HuH-7 (cell line): ENCODE results near the gene RRAGD.
"Not testable (repeated sequence)": the region's sequence is repeated elsewhere in the genome, so short reads cannot be mapped to it uniquely, and the experiment has no call there.

Experiments used
- DNase-seq: peaks from one replicate; pipeline ENCODE4 v3.0.0; 2011; ENCODE audit warnings: low spot score

Gene RRAGD

DNA sequence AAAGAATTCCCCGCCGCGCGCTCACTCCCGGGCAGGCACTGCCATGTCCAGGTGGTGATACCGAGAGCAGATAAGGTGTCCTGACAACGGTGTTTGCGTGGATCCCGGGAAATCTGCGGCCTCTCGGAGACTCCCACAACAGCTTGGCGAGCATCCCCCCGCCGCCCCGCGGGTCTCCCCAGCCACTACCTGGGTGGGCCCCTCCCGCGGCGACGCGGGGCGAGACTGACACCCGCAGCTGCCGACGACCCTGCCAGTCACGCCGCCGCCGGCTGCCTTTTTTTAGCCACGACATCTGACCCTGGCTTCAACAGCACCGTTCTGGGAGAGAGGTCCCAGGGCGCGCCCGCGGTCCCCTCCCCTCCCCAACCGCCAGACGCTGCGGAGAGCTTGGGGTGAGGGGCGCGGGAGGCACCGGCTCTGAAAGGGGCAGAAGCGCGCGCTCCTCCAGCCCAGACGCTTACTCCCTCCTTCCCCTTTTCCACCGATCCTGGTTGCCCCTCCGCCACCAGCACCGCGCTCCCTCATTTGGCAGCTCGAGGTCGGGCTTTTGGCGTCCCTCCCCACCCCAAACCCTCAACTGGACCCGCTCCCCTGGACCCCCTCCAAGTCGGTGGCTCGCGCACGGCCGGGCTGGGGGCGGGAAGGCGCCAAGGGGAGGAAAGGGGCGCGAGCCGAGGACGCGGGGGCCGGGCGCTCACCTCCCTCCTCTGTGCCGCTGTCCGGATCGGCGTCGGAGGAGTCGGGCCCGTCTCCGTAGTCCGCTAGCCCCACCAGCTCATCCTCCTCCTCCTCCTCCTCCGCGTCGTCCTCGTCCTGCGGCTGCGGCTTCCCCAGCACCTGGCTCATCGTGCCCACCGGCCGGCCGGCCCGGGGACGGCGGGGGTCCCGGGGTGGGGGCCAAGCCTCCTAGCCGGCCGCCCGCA is 665 bp downstream of the RRAGD start:
- peak; percentile 63 for DNase-seq

DNA sequence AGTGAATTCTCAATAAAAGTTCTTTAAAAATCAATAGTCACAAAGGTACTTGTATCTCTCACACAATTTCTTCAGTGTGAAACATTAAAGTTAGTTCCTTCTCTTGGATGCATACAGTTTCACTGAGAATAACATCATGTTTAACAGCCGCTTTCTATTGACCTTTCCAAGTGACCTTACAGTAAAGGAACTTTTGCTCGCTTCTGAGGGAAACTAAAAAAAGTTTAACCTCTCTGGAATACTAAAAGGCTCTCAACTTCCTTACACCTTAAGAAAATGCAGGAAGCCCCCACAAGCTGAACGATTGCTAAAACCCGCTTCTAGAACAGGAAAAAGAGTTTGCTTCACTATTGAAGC is 1.3 kb downstream of the RRAGD start:
- DNase-seq: no peak

DNA sequence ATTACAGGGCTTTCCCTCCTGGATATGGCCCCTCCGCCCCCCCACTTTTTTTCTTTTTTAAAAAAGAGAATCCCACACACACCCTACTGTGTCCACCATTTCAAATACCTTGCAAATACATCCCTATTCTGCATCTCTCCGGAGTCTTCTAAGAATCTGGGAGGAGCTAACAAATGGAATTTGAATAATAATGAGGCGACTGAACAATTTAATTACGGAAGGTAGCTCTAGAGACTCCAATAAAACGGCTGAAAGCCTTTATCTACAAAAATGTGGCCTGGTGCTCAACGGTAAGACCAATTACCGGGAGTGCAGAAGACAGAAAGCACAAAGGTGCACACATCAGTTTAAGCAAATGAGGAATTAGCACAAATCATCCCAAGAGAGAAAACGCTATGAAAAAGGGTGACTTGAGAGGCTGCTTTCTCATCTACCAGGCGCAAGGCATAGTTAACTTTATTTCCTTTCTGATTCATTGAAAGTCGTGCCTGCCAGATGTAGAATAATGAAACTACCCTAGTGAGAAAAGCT is 1.8 kb downstream of the RRAGD start:
- DNase-seq: no peak

DNA sequence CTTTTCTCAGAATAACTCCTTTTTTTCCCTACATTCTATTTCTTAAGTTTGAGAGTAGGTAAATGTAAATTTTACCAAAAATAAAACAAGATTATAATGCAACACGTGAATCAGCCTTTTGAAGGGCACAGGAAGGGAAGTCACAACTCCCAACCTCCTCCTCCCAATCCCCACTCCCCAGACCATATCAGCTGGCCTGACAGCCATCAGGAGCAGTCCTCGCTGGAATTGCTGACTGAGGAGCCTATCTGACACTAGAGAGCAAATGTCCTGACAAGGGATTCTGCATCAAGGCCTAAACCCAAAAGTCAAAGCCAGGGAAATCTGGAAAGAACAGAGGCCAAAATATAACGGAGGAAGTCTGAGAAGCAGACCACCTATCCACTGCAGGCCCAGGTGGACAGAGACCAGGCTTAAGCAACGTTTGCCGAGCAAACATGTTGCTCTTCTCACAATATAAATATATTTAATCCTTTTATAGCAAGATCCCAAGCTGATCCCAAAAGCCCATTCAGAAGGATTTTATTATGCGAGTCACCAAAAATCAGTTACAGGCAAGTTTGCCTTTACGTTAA is 2.5 kb downstream of the RRAGD start:
- no peak for DNase-seq

DNA sequence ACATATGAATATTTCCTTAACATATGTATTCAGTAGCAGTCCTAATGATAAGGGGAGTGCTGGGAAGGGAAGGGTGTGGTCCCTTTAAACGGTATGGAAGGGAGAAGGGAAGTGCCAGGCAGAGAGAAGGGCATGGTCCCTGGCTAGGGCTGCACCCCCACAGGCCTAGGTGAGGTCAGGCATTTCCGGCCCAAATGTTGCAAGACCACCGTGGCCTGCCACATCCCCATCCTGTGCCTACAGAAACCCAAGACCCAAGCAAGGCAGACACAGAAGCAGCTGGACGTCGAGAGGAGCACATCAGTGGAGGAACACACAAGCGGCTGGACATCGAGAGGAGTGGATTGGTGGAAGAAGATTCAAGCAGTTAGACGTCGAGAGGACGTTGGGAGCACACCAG is 5.9 kb downstream of the RRAGD start:
- DNase-seq: no peak

DNA sequence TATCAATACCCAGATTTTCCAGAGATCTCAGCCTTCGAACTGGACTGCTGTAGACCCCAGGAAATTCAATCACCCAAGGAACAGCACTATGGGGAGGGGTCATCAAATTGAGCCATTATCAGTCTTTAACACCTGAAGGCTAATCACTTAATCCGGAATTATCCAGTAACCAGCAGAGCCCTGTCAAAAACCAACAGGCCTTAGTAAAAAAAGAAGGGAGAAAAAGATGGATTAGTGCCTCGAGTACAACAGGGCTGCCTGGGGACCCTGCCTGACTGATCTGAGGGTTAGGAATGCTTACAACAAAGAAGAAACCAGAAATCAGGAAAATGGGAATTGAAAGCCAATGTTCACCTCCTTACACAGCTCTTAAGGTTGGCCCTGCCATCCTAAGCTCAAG is 7.6 kb downstream of the RRAGD start:
- DNase-seq: no peak

DNA sequence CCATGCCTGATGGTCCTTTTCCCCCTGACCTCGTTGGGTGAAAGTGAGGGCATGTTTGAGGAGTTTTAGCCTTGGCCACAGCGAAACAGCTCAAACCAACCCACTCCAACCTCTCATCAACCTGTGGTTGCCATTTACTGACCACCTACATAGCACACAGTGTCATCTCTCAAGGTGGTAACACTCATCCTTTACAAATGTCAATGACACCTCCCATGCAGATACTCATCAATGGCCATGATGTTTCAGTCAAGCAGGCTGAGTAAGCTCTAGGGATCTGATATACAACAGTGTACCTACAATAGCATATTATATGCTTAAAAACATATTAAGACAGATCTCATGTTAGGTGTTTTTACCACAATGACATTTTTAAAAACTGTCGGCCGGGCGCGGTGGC is 9.3 kb downstream of the RRAGD start:
- no peak for DNase-seq

DNA sequence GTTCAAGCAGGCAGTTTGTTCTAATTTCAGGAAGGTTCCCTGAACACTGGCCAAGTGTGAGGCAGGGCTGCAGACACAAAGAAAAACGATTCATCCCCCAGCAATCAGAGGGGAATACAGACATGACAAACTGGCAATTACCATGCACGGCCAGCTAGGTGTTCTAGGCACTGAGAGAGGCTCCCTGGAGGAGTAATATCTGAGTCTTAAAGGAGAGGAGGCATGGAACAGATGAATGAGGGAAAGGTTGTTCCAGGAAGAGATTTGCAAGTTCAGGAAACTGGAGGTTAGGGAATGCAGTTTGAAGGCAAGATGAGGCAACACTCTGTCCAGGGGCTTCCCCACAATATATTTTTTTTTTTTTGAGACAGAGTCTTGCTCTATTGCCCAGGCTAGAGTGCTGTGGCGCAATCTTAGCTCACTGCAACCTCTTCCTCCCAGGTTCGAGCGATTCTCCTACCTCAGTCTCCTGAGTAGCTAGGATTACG is 11.1 kb downstream of the RRAGD start:
- no peak for DNase-seq

DNA sequence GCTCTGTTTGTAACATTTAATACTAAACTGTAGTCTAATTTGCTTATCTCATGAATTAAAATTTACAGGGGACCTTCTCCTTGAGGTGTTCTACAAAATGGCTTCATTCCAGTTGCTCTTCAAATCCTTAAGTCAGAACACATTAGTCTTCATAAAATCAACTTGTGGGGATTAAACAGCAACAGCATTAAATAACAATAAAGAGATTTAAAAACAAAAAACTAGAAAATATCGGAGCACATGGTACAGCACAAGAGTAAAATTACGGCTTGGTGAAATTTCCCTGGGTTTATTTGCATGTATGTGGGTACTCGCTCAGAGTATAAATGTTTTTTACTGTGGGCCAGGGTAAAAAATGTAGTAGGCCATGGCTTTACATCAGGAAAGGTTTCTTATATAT is 12.0 kb downstream of the RRAGD start:
- DNase-seq: no peak

DNA sequence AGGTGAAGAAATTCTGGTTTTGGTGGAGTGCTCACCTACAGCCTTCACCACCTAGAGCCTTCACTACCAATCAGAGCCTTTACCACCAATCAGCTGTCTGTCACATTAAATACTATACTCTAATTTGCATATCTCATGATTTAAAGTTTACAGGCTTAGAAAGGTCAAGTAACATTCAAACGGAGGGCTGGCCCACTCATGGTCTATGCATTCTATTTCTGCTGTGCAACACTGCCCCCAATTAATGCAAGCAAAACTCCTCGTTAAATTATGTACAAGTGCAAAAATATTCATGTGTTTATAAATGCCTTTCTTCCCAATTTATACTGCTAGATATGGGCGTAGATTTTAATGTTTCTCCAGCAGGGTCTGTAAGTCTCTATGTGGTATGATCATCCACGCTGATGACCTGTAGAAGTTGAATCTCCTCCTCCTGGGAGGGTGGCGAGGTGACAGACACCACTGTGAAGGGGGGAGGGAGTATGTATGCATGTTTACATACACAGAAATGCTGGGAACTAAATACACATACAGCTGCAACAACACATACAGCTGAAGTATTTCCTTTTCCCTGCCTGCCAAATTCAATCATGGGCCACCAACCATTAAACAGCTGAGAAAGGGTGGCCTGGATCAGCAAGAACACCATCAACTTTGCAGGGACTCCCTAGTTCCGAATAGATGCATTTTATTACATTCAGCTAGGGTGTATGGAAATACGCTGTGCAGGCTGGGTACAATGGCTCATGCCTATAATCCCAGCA is 13.1 kb downstream of the RRAGD start:
- no peak for DNase-seq

DNA sequence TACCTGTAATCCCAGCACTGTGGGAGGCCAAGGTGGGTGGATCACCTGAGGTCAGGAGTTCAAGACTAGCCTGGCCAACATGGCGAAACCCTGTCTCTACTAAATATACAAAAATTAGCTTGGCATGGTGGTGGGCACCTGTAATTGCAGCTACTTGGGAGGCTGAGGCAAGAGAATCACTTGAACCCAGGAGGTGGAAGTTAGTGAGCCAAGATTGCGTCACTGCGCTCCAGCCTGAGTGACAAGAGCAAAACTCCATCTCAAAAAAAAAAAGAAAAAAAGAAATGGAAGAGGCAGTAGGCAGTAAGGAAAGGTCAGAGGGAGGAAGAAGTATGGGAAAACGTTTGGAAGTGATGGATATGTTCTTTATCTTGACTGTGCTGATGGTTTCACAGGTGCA is 14.2 kb downstream of the RRAGD start:
- not testable (repeated sequence) for DNase-seq

DNA sequence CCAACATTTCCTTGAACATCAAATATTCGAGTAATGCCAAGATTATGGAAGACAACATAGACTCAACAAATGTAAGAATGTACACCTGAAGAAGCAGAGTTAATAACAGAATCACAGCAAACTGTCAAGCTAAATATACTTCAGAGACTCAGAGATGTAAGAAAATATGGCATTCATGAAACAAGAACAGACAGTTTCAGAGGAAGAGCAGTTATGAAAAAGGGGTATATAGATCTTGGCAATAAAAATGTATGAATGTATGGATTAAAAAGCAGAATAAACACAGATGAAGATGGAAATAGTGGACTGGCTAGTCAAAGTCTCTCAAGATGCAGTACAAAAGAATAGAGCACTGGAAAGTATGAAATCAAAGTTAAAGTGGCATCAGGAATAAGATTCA is 18.4 kb downstream of the RRAGD start:
- DNase-seq: no peak

DNA sequence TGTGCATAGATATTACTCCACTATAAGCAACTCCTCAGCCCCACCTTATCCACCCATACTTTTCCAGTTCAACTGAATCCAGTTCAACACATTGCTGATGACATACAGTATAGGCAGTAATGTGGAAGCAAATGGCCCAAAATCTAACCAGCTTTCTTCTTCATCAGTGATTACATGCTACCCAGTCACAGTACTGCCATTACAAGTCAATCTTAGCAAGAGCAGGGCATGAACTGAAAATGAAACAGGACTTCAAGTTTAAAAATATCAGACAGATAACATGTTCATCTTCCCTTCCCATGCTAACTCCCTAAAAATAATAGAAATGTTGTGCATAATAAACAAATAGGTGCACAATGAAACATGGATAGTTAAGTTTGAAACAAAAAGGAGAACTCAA is 19.2 kb downstream of the RRAGD start:
- DNase-seq: no peak

DNA sequence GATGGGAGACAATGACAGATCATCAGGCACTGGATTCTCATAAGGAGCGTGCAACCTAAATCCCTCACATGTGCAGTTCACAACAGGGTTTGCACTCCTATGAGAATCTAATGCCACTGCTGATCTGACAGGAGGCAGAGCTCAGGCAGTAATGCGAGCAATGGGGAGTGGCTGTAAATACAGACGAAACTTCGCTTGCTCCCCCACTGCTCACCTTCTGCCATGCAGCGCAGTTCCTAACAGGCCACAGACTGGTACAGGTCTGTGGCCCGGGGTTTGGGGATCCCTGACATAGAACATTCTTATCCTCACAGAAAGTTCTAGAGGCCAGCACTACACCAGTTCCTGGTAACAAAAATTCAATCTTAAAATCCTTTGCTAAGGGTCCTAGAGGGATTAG is 23.2 kb downstream of the RRAGD start:
- no peak for DNase-seq

DNA sequence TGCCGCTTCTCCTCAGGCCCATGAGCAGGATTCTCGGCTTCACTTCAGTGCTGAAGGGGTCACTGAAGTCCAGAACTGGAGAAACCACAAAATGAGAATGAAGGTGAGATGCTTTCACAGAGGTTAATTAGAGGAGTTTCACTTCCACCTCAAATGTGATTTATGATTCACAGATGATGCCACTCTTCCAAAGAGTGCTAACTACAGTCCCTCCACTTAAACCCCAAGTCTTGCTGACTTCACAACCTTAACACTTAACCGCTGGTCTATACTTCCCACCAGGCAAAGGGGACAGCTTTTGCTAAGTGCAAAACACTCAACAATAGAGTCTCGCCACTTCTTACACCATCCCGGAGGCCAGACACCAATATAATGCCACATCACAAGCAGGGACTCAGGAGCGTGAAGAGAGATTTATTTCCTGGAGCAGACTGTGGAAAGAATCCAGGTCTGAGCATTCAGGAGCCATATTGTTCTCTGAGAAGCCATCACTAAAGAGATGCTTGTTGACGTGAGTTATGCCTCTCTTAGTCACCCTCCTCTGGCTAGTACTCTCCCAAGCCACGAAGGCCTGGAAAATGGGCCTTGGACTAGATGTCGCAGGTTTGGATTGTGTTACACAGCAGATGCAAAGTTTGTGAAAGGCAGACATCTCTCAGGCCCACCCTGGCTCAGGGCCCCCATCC is 24.4 kb downstream of the RRAGD start:
- DNase-seq: no peak

DNA sequence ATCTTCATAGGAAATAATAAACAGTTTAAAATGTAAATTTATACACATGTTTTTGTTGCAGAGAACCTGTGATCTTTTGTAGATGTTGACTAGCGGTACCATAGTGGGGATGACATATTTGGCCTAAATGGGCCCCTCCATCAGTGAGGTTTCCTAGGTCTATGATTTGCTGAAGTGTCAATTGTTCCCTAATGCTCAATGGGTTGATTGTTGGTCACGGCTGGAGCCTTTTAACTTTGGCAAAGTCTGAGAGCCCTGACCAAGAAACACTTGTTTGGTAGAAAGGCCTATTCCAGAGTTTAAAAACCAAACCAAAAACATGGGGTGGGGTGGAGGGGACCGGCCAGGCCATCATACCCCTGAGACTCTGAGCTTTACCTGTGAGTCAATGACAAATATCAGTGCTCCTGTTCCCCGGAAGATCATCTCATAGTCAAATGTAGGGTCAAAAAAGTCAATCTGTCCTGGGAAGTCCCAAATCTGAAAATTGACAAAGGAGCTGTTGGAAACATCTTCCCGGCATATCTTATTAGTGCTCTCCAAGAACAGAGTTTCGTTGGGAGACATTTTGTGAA is 25.1 kb downstream of the RRAGD start:
- no peak for DNase-seq

DNA sequence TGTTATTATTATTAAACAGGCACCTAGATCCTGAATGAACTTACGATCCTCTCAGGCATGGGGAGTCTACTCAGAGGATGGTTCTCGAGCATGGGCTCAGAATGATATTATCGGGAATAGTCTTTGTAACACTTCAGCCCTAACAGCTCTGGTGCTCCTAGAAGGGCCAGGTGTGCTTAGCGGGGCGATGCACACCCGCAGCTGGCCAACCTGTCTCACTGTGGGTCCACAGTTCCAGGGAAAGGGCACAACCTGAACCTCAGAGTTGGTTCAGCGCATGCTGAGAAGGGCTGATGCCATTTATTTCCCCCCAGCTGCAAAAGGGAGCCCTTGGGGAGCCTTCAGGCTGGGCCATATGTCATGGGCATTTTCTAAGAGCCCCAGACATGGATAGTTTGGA is 26.2 kb downstream of the RRAGD start:
- DNase-seq: no peak

DNA sequence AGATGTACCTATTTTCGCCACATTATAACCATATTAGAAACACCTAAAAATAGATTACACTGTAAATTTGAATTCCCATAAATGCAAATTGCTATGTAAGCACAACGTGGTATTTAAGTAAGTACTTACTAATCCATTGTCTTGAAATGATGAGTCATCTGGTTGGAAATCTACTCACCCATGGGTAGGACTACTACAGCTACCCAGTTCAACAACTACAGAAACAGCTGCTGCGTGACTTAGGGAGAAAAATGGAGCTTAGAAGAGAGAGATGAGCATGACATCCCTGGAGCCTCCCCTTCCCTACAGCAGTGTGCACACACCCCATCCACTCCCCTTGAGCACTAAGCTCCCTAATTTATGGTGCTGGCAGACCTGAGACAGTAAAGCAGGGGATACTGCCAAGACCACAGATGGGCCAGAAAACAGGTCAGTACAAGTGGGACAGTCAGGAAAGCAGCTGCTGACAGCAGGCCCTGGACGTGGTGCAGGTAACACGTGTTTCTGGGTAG is 26.9 kb downstream of the RRAGD start:
- no peak for DNase-seq

DNA sequence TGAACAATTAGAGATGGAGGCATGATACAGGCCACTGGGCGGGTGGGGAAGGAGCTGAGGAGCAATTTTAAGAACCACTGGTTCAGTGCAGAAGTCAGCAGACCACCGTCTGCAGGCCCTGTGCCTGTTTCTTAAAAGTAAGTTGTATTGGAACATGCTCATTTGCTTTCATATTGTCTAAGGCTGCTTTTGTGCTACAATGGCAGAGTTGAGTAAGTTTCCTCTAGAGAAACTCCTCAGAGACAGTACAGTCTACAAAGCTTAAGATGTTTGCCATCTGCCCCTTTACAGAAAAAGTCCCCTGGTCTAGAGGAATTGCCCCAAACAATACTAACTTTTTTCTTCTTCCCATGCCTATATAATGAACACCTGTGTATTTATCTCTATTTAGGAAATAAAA is 31.0 kb downstream of the RRAGD start:
- DNase-seq: no peak

DNA sequence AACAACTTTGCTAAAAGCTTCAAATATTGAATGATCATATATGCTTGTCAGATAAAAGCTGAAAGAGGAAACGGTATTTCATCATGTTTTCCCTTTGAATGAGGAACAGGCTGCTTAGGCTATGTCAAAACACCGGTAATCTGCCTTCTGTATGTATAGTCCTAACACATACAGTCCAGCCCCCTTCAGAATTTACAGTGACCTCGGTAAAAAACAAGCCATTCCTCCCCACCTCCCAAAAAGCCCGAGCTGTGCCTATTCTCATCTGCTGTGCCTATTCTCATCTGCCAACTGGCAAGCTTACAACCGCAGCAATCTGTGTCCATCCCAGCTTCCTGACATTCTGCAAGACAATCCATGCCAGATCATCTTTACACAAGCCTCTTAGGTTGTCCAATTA is 32.8 kb downstream of the RRAGD start:
- no peak for DNase-seq

DNA sequence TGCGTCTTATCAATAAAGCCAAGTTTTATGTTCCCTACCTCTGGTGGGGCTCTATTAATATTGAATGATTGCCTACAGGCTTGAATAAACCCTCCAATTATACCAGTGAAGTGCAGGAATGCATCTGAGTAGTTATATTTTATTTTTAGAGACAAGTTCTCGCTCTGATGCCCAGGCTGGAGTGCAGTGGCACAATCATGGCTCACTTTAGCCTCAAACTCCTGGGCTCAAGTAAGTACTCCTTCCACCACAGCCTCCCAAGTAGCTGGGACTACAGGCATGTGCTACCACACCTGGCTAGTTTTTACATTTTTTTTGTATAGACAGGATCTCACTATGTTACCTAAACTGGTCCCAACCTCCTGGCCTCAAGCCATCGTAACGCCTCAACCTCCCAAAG is 33.4 kb downstream of the RRAGD start:
- DNase-seq: no peak
